Activated T-cell treated with anti-CD3 and anti-CD28 coated beads, Interleukin-2, amount 50 U/mL, for 1 hour (primary cell): ENCODE results near the gene KIRREL1.

Source experiments
- DNase-seq: peaks from one replicate; pipeline ENCODE4 v3.0.0-alpha.2; 2020

Gene KIRREL1

DNA sequence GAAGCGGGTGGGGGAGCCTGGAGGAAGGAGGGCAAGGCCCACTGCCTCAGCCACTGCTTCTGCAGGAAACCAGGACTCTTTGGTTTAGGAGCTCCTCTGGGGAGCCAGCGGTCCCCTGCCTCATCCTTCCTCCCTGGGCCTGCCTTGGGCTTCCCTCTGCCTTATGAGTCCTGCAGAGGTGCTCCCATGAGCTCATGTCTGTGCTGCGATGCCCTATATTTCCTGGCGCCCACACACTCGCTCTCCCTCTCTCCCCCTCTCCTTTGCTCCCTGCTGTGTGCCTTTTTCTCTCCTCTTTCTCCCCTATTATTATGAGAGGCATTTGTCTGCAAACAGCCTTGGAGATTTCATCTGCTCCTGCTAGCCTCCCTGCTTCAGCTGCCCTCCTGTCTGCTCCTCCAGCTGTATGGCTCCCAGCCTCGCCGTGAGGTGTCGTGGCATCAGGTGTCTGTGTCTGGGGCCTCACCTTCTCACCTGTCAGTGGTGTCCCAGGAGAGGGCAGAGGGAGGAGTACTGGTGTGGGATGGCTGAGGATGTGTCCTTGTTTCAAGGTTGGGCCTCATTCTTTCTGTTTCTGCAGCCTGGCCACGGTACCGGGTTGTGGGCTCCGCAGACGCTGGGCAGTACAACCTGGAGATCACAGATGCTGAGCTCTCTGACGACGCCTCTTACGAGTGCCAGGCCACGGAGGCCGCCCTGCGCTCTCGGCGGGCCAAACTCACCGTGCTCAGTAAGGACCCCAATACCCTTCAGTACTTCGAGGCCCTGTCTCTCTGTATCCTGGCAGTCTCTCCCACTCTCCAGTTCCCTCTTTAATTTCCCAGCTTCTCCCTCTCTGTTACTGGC, 84.2 kb downstream of the KIRREL1 start:
- no peak for DNase-seq

DNA sequence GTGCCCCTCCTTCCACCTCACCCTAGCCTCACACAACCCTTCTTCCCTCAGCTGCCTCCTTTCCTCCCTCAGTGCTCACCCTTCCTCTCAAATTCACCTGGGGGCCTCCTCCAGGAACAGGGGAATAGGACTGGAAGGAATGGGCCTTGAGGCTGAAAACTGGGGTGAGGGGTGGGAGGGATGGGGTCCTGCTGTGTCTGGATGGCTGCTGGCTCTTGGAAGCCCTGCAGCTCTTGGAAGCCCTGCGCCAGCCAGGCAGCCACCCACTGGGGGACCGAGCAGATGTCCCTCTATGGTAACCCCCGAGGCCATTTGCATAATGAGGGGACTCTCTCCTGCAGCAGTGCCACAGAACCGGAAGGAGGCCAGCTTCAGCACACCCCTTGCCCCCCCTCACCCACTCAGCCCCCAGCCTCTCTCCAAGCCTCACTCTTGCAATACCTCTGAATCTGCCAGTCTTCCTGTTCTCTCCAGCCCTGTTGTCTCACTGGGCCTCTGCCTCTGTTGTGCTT, 85.2 kb downstream of the KIRREL1 start:
- DNase-seq = no peak

DNA sequence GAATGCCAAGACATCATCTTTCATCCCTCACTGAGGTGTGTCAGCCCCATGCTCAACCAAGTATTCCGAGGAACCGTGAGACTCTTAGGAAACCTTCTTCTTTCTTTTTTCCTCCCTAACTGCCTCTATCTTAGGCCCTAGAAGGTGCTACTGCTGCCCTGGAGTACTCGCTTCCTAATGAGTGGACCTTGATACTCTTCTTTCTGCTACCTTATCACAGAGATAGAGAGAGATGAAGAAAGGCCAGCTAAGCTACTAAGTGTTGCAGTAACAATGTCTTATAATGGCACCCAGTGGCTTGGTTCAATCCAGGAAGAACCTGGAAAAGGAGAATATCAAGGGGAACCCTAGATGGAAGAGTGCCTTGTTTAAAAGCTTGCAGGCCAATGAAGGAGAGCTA, 86.6 kb downstream of the KIRREL1 start:
- no peak for DNase-seq

DNA sequence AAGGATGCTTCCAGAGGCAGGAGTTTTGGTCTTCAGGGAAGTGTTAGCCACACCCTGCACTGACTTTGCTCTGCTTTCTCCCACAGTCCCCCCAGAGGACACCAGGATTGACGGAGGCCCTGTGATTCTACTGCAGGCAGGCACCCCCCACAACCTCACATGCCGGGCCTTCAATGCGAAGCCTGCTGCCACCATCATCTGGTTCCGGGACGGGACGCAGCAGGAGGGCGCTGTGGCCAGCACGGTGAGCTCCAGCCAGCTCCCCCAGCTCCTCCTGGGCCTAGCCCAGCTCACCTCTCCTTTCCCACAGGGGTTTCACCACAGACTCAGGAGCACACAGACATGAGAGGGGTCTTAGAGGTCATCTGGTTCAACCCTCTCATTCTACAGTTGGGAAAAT, 90.9 kb downstream of the KIRREL1 start:
- no peak for DNase-seq

DNA sequence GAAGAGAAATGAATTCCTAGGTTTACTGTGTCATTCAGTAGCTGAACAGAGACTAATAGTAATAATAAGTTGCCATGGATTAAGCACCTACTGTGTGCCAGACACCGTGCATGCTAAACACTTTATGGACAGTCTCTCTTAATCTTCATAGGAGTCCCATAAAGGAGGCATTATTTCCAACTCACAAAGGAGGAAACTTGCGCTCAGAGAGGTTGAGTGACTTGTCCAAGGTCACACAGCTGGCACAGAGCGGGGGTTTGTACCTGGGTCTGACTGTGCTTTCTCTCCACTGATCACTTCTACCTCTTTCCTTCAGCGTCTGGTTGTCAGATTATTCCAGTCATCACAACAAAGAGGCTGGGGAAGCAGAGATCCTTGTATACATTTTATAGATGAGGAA, 91.3 kb downstream of the KIRREL1 start:
- no peak for DNase-seq

DNA sequence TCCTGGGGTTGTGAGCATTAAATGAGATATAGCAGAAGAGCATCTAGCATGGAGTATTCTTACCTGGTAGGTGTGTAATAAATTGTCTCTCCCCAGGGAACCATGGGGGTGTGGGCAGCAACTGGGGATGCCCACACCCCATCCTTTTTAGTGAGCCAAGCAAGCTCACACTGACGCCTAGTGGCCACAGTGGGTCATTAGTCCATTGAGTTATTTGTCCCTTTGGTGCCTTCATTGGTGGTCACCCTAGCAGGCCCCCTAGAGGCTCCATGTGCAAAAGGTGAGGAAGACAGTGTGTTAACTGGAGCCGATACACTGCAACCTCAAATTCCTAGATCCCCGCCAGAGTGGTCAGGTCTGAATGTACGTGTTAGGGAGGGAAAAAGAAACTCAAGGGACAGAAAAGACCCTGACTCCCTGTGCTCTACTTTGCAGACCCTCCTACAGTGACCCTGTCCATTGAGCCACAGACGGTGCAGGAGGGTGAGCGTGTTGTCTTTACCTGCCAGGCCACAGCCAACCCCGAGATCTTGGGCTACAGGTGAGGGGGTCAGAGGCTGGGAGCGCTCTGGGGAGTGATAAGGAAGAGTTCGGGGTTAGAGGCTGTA, 94.0 kb downstream of the KIRREL1 start:
- no peak for DNase-seq

DNA sequence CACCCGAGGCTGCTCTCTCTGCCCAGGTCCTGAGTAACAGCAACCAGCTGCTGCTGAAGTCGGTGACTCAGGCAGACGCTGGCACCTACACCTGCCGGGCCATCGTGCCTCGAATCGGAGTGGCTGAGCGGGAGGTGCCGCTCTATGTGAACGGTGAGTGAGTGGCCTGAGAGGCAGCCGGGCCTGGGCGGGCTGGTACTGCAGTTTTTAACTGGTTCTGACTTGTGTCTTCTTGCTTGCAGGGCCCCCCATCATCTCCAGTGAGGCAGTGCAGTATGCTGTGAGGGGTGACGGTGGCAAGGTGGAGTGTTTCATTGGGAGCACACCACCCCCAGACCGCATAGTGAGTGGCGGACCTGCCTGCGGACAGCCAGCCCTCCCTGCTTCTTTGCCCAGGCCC, 96.0 kb downstream of the KIRREL1 start:
- DNase-seq = no peak

DNA sequence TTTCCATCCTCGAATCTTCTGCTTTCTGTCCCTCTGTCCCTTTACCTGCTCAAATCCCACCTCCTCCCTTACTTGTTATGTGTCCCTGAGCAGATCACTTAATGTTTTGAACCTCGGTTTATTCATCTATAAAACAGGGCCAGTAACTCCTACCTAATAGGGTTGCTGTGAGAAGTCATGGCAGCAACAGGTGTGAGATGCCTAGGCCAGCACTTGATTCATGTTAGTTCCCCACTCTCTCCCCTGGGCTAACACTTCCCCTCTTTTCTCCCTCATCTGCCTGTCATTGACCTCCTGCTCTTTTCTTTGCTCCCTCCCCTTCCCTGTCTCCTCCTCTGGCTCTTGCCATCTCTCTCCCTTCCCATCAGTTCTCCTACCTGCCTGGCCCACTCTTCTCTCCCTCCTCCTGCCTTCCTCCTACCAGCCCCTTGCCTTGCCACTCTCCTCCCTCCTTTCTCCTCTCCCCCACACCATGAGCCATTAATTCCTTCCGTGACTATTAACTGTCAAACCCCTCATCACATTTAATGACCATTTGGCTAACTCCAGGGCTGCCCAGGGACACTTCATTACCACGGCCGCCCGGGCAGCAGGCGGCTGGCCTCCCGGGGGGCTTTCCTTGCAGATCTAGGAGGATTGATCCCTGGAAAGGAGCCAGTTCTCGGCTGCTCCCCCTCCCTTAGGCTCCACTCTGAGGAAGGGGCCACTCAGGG, 96.6 kb downstream of the KIRREL1 start:
- no peak for DNase-seq

DNA sequence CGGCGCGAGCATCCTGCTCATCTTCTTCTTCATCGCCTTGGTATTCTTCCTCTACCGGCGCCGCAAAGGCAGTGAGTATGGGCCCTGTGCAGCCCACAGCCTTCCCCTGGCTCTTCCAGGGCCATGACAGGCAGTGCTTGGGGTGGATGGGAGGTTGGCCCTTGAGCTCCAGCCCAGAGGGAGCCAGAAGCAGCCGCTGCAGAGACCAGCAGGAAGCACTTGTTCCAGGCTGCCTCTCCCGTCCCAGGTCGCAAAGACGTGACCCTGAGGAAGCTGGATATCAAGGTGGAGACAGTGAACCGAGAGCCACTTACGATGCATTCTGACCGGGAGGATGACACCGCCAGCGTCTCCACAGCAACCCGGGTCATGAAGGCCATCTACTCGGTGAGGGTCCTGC, 99.9 kb downstream of the KIRREL1 start:
- no peak for DNase-seq

DNA sequence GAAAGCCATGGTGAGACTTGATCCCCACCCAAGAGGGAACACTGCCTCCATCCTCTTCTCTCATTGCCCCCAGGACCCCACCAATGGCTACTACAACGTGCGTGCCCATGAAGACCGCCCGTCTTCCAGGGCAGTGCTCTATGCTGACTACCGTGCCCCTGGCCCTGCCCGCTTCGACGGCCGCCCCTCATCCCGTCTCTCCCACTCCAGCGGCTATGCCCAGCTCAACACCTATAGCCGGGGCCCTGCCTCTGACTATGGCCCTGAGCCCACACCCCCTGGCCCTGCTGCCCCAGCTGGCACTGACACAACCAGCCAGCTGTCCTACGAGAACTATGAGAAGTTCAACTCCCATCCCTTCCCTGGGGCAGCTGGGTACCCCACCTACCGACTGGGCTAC, 101.1 kb downstream of the KIRREL1 start:
- DNase-seq = no peak

DNA sequence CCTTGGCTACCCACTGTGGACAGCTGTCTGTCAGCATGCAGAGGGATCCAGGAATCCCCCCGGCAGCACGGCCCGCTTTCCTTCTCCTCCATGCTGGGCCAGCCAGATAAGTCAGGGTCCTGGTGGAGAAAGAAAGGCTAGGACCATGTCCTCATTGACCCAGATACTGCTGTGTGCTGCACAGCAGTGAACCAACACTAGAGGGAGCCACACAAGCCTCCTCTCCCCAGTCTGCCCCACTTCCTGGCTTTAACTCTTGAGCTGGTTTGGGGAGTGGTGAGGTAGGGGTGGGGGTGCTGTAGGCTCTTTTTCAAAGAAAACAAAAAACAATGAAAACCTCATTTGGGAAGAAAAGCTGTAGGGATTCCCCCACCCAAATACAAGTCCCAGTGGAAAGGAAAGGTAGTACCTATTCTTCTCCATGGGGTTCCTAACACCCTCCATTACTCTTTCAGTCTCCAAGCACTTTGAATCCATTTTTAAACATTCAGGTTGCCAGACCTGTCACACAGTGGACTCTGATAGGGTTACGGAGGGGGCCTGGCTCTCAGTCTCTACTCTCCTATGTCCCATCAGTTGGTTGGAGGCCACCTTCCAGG, 102.4 kb downstream of the KIRREL1 start:
- no peak for DNase-seq

DNA sequence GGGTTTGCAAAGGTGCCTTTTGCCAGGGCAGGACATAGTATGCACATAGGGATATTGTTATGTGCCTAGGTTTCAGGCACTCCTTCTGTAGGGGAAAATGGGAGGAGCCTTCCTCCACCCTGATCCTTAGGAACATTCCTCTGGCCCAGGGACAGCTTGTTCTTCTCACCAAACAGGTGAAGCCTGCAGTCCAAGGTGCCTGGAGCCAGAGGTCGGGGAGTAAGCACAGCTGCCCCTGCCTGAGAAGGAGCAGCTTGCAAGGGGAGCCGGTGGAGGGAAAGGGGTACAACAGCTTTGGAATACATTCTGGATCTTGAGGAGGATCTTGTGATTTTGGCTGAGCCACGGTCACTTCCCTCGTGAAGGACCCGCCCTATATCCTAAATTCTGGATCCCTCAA, 104.8 kb downstream of the KIRREL1 start:
- DNase-seq = no peak

DNA sequence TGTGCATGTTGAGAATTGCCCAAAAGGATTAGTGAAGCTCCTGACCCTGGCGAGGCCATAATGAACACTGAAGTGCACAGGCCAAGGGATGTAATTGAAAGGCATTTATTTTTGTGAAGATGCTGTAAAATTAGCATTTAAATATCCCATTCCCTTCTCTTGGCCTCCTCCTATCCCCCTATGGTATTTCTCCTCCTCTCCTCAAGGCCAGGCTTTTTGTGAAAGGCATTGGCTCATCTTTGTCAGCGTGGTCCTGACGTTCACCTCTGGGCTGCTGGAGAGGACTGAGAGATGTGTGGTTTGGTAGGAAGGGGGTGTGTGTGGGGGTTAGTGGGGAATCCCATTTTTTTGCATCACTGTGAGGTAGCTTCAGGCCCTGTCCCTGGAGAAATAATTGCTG, 105.7 kb downstream of the KIRREL1 start:
- DNase-seq = no peak

DNA sequence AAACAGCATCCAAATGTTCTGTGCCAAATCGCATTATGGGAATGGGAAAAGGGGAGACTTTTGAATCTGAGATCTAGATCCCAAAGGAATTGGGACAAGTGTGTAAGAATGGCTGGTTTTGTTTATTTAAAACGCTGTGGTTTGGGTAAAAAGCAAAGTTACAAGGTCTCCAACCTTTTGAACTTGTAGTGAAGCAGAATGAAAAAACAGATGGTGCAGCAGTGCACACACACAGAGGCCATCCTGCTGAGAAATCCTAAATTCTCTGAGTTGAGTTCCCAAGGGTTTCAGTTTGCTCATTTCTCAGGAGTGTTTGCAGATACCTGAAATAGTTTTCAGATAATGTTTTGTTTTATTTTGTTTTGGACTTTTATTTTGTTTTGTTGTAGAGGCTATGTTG, 107.1 kb downstream of the KIRREL1 start:
- DNase-seq = no peak

DNA sequence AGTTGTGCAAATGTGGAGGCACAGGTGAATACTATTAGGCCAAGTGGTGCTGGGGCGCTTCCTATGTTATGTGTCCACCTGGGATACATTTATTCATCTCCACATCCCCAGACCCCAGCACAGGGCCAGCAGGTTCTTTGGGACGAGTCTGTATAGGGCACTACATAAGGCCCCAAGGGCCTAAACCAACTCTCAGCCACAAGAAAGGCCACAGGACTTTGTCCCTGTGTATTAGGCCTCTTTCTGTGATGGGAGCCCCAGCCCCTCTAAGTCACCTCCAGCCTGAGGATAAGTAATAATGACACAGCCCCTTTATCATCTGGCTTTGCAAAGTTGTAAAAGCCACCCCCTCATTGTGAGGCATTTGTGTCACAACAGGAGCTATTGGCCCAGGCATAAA, 108.0 kb downstream of the KIRREL1 start:
- no peak for DNase-seq

DNA sequence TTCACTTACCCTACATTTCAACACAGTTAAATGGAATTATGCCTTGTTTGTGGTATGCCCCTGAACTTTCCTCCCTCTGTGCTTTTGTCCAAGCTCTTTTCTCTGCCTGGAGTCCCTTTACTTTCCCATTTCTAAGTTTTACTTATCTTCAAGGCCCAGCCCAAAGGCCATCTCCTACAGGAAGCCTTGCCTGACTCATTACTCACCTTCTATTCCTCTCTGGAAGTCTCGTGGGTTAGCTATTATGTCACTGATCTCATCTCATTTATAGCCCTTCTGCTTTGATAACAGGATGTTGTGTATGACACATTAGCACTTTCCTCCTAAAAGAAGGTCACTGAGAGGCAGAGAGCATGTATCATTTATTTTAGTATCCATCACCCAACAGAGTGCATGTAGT, 108.5 kb downstream of the KIRREL1 start:
- DNase-seq = no peak

DNA sequence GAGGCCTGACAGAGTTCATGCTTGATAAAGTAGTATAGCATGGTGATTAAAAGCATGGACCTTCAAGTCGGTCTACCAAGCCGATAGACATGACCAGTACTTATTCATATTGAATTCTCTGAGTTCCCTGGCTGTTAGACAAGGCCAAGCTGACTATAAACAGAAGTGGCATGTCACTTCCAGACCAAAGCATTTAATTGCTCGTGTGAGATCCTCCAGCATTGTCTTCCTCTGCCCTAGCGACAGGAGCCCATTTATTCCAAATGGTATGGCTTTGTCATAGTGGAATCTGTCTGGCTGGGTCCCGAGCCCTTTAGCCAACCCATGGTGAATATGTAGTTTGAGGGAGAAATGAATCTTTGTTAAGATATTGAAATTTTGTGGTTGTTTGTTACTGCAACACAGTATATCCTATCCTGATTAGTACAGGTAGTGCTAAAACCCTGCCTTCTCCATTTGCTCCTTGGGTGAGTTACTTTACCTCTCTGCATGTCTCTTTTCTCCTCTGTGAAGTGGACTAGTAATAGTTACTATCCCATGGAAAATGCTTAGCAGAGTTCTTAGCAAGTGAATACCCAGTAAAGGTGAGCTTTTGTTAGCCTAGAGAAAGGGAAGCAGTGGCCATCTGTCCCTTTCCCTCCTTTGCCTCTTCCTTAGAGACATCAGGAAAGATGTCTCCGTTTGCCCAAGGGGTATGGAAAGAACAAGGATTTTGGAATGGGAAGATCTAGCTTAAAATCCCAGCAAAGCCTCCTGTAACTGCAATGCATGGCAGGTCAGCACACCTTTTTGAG, 109.6 kb downstream of the KIRREL1 start:
- DNase-seq = no peak

DNA sequence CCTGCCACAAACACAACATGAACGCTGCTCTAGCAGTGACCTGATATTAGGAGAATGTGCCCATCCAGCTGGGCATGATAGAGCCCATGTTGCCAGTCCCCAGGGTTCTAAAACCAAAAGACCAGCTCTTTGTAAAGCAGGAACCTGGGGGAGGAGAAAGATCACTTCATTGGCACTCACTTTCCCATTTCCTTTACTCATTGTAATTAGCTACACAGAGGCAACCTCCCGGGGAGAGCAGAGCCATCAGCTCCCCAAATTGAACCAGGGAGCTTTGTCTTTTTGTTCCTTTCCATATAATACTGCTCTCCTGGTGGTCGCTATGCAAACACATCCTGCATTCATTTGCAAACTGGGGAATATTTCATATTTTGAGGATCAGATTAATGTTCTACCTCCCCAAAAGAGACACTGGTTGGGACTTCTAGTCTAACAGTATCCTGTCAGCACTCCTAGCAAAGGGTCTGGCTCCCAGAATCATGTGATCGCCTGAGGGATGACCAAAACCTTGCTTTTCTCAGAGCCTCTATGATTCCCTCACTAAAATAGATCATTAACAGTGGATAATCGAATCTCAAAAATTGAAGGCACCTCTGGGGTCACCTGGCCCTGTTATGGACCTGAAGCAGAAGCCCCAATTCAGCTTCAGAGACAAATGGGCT, 110.5 kb downstream of the KIRREL1 start:
- no peak for DNase-seq

DNA sequence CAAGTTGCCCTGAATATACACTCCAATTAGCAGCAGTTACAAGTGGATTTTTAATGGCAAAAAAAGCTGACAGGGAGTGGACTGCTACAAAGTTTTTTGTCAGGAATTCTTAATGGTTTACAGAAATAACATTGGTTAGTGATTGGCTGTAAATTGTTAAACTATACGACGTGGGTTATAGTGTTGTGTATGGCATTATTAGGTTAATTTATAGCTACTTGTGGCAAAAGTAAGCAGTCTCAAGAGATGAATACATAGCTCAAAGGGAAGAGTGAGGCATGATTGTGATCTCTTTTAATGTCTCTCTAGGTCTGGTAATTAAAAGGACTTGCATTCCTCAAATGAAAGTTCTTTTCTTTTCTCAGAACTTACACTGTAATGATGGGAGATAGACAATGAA, 111.4 kb downstream of the KIRREL1 start:
- DNase-seq = no peak

DNA sequence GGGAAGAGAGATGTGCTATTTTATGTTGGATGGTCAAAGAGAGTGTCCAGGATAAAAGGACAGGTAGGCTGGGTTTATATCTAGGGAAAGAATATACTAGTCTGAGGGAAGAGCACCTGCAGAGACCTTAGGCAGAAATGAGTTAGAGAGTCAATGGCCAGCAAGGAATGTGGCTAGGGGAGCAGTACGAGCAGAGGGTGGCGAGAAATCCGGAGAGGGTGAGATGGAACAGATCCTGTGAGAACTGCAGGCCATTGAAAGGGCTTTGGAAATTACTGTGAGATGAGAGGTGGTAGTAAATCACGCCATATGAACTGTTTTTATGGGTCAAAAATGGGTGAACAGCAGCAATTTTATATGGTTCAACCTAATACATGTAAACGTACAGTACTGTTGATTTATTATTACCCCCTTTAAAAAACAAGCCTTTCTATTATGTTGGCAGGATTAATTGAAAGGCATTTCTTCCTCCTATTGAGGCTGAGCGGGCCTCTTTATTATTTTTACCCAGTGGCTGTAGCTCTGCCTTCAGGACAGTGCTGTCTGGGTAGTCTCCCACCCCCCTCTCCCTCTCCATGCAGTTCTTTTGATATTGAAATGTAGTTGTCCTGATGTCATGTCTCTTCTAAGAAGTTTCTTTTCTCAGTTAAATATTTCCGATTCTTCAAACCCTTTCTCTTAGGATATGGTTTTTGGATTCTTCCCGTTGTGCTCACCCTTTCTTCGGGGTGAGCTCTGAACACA, 112.1 kb downstream of the KIRREL1 start:
- DNase-seq = no peak

DNA sequence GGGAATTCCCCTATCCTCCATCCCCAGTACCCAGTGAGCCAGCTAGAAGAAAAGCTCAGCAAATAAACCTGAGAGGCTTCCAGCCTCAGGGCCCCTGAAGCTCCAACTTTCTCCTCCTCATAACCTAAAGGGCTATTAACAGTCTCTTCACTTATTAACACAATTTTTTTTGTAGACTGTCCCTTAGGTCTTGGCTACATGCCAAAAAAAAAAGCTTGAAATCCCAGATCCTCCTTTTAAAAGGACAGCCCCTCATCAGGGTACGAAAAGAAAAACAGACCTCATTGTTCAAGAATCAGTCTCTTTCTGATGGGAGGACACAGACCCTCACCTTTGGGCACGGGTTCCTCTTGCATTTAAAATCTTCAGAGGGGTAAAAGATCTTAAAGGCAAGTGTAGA, 114.5 kb downstream of the KIRREL1 start:
- DNase-seq = no peak
